ENCODE measurements around the gene RARRES1.

The RARRES1 gene

DNA sequence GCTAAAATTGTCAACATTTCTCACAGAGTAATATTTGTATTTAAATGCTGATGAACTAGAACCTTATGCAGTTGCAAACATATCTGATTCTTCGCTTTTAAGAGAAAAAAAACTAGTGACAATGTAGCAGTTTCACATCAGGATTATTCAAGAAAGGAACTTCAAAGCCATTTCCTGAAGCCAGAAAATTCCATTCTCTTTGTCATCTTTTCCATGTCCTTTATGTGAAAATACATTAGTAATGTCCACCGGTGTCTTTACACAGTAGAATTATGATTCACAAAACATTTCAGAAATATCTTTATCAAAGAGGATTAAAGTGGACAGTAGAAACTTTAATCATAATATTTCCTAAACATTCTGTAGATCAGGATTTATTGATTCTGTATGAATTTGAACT, 47.1 kb downstream of the RARRES1 start:
- no peak for DNase-seq

DNA sequence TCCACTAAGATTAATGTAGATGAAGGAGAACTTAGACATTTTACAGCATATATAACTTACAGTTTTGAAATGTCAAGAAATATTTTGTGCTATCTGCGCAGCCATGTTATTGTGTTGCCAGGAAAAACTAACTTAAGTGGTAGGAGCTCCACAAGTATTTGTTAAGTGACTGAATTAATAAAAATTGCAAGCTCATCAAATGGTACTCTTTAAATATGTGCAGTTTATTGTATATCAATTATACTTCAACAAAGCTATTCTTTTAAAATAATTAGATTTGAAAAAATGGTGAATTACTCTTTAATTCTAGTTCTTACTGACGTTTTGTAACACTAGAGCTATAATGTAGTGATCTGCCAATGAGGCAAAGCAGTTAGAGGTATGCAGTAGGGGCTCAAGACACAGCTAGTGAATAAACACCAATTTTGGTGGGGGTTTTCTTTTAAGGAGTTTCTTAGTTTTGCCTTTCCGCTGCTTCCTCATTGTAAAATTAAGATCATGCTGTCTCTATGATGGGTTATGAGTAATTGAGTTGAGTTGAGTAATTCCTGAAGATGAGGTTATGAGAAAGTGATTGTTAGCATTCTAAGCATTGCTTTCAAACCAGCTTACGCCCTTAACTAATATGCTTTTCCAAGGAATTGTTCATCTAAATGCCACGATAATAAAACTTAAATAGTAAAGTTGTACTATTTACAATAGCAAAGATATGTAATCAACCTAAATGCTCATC, 48.9 kb downstream of the RARRES1 start:
- no peak for DNase-seq

DNA sequence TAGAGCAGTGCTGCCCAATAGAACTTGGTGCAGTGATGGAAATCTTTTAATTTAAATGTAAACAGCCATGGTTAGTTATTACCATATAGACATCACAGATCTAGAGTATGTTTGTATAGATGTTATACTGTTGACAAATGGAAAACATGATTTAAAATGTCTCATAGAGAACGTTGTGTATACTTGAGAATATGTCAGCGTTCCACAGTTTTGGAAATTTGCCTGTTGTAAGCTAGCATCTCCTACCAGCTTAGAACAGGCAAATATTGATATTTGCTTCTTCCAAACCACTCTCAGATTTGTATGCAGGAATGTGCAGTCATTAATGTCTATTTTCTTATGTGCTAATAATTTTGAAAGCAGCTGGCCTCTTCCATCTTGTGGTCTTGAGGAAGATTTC, 51.4 kb downstream of the RARRES1 start:
- no peak for DNase-seq

DNA sequence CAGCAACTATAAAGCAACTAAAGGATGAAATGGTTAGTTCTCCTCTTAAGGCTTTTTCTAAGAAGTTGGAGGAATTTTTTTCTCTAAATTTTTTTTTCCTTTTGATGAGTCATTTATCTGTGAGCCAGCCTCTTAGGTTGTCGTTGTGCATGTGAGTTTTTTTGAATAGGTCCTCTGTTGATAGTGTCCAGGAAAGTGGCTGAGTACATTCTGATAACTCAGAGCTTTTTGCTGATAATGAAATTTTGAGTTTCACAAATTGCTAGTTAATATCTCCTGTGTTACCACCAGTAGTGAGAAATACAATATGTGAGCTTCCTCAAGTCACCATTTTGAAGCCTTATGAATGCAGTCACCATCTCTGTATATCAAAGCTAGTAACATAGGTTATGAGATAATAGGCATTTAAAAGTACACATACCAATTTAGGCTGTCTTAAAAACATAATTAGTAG, 52.7 kb downstream of the RARRES1 start:
- DNase-seq, result no peak

DNA sequence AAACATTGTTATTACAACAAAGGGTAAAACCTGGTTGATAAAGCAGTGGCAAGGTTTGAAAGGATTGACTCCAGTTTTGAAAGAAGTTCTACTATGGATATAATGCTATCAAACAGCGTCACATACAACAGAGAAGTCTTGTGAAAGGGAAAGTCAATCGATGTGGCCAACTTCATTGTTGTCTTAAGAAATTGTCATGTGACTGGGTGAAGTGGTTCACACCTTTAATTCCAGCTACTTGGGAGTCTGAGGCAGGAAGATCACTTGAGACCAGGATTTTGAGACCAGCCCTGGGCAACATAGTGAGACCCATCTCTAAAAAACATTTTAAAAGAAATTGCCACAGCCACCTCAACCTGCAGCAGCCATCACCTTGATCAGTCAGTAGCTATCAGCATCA, 53.6 kb downstream of the RARRES1 start:
- DNase-seq, result no peak

DNA sequence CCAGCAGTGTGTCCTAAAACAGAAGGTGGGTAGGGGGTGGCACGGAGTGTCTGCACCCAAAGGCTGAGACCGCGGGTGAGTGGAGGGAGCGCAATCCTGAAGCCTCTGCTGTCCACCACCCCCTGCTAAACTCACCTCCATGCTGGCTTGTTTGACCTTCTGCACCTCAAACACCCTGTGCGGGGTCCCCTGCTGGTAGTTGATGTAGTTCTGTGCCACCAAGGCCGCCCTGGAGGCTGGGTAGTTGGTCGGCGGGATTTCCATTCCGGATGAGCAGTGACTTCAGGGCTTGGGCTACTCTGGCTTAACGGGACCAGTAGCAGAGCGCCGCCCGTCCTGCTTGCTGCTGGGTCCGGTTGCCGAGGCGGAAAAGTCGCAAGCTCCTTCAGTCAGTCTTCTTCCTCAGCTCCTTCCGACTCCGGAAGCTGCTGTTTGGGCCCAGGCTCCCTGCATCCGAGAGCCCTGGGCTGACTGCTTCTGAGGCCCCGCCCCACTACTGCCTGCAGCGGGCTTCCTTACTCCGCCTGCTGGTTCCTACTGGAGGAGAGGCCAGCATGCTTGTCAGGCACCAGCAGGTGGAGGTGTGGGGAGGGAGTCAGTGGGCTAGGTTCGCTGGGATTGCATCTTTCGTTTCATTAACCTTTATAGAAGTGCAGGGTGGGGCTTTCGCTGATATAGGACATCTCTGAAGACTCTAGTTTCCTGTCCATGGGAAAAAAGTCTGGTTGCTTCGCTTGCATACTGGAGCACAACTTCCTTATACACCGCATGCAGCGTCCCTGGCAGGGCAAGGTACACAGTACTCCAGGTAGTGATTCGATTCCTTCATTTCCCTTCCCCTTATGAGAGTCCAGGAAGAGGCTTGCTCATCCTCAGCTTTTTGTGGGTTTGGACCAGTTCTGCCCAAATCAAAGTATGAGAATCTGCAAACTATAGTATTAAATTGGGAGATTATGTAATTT, 59.8 kb downstream of the RARRES1 start, which contains the start of gene LXN:
TSS of gene LXN (minus strand) at position 434 of the 962 bp plus-strand sequence. CDS start at position 264, 170 bp downstream.
- peak; percentile 23 to 36 for DNase-seq

DNA sequence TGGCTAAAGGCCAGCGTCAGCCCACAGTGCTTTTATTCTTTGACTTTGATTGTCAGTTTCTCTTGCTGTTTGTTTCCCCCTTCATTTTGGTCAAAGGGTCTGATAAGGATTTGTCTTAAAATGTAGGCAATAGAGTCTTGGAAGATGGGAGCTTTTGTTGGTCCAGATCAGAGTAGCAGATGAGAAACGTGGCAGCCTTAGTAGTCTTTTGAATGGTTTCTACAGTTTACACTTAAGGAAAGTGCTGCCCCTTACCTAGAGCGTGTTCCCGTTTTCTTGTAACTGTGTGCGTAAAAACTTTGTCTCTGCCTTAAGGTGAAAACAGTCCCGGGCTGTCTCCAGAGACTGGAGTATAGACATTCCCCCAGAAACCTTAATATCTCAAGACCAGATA, 60.4 kb downstream of the RARRES1 start:
- DNase-seq, result no peak

DNA sequence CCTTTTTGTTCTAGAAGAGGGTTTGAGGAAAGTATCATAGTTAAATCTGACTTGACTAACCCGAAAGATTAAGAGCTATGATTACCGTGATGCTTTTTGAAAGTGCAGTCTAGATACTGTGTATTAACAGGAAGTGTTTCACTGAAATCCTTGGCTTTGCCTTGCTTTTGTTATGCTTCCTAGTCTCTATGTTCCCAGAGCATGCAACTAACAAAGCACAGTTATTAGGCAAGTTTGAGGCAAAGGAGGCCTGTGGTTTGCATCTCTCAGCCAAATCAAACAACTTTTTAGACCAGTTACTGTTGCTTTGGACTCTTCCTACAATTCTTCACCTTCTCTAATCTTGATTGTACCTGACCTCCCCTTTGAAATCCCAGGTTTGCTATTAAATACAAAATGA, 63.8 kb downstream of the RARRES1 start:
- no peak for DNase-seq

DNA sequence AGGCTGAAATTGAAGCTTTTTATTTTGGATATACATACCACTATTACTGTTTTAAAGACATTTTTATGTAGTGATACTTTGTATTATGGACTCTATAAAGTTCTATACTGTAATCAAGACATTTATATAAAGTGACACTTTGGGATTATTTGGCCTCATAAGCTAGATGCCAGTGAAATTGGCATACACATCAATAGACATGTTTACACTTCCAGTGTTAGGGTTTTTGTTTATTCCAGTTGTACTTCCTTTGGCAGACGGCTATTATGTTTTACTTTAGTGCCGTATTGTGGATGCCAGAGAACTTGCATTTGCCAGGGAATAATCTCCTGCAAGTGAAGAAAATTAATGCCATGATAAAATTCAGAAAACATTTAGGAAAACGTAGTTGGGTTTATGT, 65.8 kb downstream of the RARRES1 start:
- DNase-seq, result no peak

DNA sequence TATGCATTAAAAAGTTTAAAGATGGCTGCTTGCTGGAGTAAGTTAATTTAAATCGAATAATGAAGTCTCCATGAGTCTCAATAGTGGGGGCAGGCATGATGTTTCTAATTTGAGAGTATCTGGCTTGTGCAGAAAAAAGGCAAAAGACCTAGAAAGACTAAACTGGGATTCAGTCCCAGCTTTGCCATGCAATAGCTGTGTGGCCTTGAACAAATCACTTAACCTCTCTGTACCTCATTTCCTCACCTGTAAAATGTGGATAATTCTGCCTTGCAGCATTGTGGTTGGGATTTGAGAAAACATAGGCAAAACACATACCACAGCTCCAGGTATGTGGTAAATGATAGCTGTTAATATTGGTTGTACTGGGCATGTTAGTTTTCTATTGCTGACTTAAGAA, 68.4 kb downstream of the RARRES1 start:
- no peak for DNase-seq

DNA sequence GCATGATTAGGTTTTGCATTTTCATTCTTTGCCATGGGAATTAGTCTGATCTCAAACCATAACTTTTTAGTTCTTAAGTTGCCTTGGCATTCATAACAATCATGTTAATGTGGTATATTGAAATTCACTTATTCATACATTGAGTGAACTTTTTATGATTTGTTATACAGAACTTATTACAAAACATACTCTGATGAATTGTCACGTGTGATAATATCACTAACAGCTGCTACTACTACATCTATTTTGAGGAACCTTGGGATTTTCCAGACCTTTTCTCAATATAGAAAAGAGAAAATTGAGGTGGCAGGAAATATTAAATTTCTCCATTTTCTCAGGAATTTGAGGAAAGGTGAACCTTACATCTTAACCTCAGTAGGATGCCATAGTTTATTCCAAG, 69.0 kb downstream of the RARRES1 start:
- no peak for DNase-seq

DNA sequence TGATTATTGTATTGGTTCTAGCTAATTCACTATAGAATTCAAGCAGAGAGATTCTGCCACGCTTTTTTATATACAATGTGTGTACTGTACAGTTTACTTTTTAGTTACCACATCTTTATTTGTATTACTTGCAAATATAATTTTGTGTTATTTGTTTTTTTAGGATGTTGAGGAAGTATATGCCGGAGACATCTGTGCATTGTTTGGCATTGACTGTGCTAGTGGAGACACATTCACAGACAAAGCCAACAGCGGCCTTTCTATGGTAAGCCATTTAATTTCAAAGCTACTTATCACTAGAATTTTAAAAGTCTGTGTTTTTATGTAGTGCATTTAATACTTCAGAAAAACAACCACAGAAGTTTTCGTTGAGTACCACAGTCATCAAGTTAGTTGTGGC, 71.5 kb downstream of the RARRES1 start:
- DNase-seq, result no peak

DNA sequence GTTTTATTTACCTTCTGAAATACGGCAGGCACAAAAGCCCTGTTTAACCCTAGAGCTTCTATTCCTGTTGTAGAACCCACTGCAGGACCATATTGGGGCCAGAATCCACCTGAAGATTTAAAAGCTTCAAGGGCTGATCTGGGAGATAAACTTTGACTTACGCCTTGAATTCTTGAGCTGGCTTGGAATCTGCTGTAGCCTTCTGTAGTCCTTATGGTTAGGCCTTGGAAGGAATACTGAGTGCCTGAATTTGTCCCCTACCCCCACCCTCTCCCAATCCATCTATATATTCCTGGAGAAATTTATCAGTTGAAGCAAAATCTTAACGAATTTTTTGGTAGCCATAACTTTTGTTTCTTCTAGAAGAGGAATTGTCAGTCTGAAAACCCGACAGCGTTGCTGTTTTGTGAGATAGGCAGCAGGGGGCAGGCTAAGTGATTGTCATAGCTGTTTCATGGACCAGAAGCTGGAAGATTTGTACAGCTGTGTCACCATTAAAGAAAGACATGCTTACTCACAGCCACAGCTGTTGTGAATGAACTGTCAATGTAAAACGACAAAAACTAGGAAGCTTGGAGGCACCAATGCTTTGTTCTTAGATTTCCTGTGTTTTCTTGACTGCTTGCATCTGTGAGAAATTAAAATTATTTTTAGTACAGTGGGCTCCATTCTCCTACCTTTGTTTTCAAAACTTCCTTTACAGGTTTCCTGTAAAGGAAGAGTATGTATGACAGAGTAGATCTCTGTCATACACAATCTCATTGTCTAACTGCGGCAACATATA, 72.6 kb downstream of the RARRES1 start:
- peak; percentile 15 to 62 for DNase-seq

DNA sequence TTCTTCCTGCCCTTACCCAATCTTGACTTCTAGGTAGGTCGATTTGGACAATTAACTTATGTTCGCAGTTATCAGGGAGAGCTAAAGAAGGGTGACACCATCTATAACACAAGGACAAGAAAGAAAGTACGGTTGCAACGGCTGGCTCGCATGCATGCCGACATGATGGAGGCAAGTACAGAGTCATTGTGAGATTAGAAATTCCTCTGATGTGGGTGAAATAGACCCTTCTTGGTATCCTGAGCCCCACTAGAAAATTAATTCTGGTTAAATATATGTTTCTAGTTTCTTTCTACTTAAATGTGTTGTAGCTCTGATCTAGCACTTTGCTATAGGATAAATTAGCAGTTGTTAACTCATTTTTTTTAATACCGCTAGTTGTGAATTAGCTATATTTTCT, 73.4 kb downstream of the RARRES1 start:
- DNase-seq, result no peak

DNA sequence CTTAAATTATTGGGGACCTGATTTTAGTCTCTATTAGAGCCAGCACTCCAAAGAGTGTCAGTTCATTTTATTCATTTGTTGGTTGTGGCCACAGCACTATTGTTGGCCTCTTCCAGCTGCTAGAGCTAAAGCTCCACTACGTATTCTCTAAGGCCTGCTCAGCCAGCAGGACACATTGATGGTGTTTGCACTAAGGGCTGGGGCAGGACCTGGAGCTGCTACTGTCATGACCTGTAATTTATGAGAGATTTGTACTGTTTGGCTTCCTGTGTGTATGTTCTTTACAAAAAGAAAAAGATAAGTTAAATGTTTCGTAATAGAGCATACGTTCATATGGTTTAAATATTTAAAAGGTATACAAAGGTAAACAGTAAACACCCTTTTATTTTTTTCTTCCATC, 79.8 kb downstream of the RARRES1 start:
- no peak for DNase-seq

DNA sequence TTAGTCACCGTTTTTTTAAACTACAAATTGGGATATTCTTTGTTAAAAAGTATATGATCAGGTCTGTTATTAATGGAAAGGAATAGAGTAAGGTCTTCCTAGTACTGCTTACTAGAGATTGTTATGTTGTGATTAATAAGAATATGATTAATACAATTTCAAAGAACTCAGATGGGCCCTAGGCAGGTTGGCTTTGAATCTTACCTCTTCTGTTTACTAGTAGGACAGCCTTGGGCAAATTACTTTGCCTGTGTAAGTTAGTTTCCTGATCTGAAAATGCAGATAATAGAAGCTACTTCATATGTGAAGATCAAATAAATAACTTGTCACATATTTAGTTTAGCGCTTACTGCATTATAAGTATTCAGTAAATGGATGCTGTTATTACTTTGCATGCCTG, 81.1 kb downstream of the RARRES1 start:
- no peak for DNase-seq

DNA sequence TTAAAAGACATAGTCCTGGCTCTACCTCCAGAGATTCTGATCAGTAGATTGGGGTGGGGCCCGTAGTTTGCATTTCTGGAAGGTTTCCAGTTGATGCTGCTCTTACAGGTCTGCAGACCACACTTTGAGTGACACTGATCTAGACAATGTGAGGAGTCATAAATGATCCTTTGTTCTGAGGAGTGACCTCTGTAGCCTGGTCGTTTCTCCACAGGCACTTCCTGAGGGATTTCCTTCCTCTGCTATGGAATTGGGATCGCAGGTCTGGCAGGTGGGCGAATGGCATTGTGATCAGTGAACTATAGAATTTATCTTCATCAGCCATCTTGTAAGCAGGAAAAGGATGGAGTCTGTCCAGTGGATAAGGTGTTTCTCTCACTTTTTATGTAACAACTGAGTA, 82.5 kb downstream of the RARRES1 start:
- DNase-seq, result no peak

Measured in hippocampal formation (tissue), 2 donors.